Lower leg skin (tissue), 4 donors: ENCODE results near the gene IL15. TPM values are rescaled to one million over a fixed set of nuclear protein-coding genes. Genes with fewer than 3 reads are reported as not detected.

Experiments used
- DNase-seq, 2 donors: peaks; one replicate each; pipeline ENCODE4 v3.0.0-alpha.2; 2019; ENCODE audit warnings: low spot score in 2 of 2
- H3K4me3 ChIP-seq: fragments of 200-600 bp; sonication (generic); 2 replicates; pipeline ENCODE4 v1.5.1; 2017; ENCODE audit warnings: mild to moderate bottlenecking, low read depth; ENCODE audit not compliant: poor library complexity, severe bottlenecking
- POLR2A ChIP-seq, 2 donors: fragments of 450-650 bp; IDR thresholded peaks; one replicate each; pipeline ENCODE4 v1.6.1; 2016 to 2017; ENCODE audit warnings: antibody characterized with exemption in 2 of 2, mild to moderate bottlenecking in 1 of 2, moderate library complexity in 1 of 2
- WGBS, 2 donors: methylation state at CpG; one replicate each; pipeline ENCODE4 v1.1.5; 2018; 5-methylcytosine and 5-hydroxymethylcytosine counted together
- intact Hi-C: fragments of 100-400 bp; cut with DNase I; formaldehyde crosslinking; loops from one replicate; pipeline ENCODE4 v1.15.0; 2023; ENCODE audit warnings: low total_unique reads
- total RNA-seq, 4 donors: library from RNA; depleted of rRNA; stranded (reverse); fragments of >200 nt; gene quantifications; one replicate each; pipeline ENCODE4 v1.1.0, GENCODE V29; 2016
- TF ChIP-seq, protein P1 (sequence below), 3 donors: fragments of 450-650 bp; IDR thresholded peaks; one replicate each; pipeline ENCODE4 v1.5.1; 2016; ENCODE audit warnings: antibody characterized with exemption in 3 of 3, mild to moderate bottlenecking in 3 of 3, moderate library complexity in 2 of 3

IL15 gene
- total RNA-seq, 4 donors from 2014 or later: 0.42 to 1.6 (median 0.96) TPM

DNA sequence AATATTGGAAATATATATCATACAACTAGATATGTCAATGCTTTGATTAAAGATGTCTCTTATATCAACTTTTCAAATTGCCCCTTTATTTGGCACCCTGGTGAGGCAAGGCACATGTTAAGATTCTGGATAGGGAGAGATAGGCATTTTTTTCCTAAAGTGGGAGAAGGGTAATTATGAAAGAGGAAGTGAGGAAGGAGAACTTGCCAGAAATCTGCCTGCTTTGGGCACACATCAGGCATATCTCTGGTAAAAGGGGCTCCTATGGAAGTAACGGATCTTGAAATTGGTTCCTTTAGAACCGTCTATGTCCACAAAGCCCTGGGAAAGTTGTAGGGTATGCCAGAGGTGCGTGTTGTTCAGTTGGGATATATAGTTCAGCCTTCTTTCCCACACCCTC, 5.7 kb downstream of the IL15 start:
- intact Hi-C loops: no loop called here
- DNase-seq: no peak
- H3K4me3 ChIP-seq: no peak overlapping the region
- WGBS, 2 donors: 86 to 89% methylated on average over 3 of the region's 3 CpGs
- TF ChIP-seq POLR2A (IDR thresholded peaks at IDR 0.05): no peak
- TF ChIP-seq, protein P1, sequence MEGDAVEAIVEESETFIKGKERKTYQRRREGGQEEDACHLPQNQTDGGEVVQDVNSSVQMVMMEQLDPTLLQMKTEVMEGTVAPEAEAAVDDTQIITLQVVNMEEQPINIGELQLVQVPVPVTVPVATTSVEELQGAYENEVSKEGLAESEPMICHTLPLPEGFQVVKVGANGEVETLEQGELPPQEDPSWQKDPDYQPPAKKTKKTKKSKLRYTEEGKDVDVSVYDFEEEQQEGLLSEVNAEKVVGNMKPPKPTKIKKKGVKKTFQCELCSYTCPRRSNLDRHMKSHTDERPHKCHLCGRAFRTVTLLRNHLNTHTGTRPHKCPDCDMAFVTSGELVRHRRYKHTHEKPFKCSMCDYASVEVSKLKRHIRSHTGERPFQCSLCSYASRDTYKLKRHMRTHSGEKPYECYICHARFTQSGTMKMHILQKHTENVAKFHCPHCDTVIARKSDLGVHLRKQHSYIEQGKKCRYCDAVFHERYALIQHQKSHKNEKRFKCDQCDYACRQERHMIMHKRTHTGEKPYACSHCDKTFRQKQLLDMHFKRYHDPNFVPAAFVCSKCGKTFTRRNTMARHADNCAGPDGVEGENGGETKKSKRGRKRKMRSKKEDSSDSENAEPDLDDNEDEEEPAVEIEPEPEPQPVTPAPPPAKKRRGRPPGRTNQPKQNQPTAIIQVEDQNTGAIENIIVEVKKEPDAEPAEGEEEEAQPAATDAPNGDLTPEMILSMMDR (IDR thresholded peaks at IDR 0.05): no peak

DNA sequence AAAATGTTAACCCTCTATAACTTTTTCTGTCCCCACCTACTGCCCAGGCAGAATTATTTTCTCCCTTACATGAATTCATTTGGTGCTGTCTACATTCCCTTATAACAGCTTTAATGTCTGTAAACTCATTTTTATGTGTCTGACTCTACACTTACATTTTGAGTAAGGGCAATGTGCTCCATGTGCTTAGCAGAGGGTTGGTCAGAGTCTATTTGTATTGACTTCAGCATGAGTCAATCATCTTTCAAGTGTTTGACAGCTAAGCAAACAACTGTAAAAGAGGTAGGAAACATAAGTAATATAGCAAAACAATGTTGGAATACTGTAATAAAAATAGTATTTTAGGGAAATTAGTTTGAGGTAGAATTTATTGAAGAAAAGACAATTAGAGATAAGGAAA, 6.3 kb downstream of the IL15 start:
- H3K4me3 ChIP-seq: no peak overlapping the region
- TF ChIP-seq, protein P1 (IDR thresholded peaks at IDR 0.05): no peak
- TF ChIP-seq POLR2A (IDR thresholded peaks at IDR 0.05): no peak
- intact Hi-C loops: no loop called here
- DNase-seq: no peak

DNA sequence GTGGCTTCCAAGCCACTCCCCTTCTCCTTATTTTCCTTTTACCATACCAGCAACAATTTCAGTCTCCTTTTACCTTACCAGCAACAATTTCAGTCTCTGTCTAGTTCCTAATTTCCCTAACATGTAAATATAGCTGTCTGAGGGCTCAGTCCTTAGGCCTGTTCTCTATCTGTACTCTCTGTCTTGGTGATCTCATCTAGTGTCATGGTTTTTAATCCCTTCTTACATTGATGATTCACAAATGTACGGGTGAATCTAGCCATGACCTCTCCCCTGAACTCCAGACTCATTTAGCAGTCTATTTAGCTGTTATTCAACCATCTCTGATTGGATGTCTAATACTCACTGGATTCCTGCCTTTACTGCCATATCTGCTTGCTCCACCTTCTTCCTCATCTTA, 7.2 kb downstream of the IL15 start:
- DNase-seq: no peak
- 24 to 36% methylated on average over 1 of the region's 1 CpG for WGBS, 2 donors
- no peak overlapping the region for H3K4me3 ChIP-seq
- intact Hi-C loops: no loop called here
- no peak for TF ChIP-seq POLR2A (IDR thresholded peaks at IDR 0.05)
- TF ChIP-seq, protein P1 (IDR thresholded peaks at IDR 0.05): no peak

DNA sequence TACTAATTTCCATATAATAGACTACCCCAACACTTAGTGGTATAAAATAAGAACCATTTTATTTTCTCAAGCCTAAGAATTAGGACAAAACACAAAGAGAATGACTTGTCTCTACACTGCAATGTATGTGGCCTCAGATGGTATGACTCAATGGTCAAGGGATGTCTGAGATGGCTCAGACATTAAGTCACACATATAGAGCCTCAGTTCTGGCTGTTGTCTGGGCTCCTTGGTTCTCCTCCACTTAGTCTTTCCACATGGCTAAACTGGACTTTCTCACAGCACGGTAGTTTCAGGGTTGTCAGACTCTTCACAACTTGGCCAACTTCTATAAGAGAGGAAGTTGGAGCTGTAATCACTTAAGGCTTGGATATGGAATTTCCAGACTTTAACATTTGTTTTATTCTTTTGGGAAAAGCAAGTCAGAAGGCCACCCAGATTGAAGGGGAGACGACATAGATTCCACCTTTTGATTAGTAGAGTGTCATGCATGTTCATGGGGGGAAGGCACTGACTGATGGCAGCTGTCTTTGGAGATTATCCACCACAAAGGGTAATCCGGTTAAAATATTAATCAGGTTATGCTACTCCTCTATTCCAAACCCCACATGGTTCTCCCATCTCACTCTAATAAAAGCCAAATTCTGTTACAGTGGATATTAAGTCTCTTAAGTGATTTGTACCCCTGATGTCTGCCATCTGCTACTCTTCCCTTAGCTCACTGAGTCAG, 9.4 kb downstream of the IL15 start:
- intact Hi-C loops: no loop called here
- TF ChIP-seq POLR2A (IDR thresholded peaks at IDR 0.05): no peak
- TF ChIP-seq, protein P1 (IDR thresholded peaks at IDR 0.05): no peak
- no peak for DNase-seq
- WGBS, 2 donors: 81 to 84% methylated on average over 3 of the region's 3 CpGs
- no peak overlapping the region for H3K4me3 ChIP-seq

DNA sequence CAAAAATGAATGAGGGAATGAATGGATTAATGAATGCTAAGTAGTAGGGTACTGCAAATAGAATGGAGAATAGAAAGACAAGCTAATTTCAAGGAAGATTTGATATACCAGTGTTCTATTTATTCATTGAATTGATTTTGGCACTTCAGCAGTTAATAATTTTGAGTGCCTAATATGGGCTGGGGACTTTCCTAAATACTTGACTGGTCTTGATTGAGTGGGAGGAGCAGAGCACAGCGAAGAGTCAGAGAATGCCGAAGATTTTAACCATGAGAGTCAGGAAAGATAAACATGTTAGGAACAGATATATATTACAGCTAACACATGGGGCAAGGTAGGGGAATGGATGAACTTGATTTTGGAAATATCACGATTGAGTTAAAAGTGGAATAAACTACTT, 10.6 kb downstream of the IL15 start:
- no peak for DNase-seq
- TF ChIP-seq POLR2A (IDR thresholded peaks at IDR 0.05): no peak
- H3K4me3 ChIP-seq: no peak overlapping the region
- WGBS, 2 donors: 45 to 49% methylated on average over 3 of the region's 3 CpGs
- intact Hi-C loops: no loop called here

DNA sequence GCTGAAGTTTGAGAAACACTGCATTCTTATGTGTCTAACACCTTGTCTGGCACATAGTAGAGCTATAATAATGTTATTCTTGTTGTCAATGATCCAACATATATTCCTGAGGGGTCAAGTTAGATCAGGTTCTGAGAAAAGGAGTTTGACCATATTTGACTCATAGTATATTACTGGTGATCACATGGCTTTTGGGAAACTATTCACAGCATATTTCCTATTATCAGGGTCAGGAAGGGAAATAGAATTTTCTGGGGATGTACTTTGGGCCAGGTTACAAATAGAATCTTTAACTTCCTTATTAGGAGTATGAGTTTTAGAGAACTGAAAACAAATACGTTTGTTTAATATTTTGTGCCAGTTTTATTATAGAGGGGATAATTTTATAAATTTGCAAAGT, 11.6 kb downstream of the IL15 start:
- DNase-seq: no peak
- intact Hi-C loops: no loop called here
- no peak overlapping the region for H3K4me3 ChIP-seq
- 57 to 75% methylated on average over 1 of the region's 1 CpG for WGBS, 2 donors
- TF ChIP-seq, protein P1 (IDR thresholded peaks at IDR 0.05): no peak
- TF ChIP-seq POLR2A (IDR thresholded peaks at IDR 0.05): no peak
